Medulla oblongata (tissue), 1 donor: Measurements from ENCODE around the gene KCNK16.

Experiments
- DNase-seq: peaks from one replicate; pipeline ENCODE4 v3.0.0-alpha.2; 2015; ENCODE audit errors: extremely low spot score

Gene KCNK16

DNA sequence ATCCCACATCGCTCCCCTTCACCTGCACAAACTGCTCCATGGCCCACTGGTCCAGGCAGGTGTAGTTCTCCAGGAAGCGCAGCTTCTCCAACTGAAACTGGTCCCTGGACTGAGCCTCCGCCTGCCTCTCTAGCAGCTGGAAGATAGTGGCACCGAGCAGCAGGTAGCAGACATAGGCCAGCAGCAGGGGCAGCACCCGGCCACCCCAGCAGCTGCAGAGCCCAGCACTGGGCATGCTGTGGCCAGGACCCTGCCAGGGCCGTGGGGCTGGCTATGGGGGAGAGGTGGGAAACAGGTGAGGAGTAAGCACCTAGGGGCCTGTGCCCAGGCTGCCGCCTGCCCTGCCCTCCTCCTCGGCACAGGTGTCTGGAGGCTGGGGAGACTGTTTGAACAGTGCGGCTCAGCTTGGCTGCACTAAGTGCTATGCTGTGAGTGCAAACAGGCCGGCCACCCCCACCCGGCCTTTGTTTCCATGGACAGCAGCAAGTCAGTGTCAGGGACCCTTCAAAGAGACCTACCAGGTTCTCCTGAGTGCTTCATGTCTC is at the start of gene KCNK16:
KCNK16 (minus strand) TSS at position 397 of the 545 bp plus-strand sequence; CDS start at position 235, 162 bp downstream.
- DNase-seq: no peak

- no peak for DNase-seq
These were observed 47.9 kb upstream of the KCNK16 start for GRCh38 chr6:39370390-39370789.

DNA sequence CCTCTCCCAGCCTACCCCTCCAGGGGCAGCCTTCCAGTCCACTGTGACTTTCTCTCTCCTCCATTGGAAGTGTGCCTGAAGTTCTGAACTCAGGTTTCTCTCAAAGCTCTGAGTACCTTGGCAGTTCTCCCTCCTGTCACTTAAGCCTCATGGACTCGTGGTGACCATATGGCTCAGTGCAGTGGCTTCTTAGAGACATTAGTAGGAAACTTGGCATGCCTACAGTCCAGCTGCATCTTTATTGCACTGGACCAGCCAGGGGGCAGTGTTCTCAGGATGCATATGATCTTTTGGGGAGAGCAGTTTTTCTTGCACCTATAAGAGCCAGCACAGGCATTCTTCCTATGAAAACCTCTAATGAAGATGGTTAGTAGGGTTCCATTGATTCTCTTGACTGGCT is 47.5 kb upstream of the KCNK16 start:
- DNase-seq: peak; percentile 26

DNA sequence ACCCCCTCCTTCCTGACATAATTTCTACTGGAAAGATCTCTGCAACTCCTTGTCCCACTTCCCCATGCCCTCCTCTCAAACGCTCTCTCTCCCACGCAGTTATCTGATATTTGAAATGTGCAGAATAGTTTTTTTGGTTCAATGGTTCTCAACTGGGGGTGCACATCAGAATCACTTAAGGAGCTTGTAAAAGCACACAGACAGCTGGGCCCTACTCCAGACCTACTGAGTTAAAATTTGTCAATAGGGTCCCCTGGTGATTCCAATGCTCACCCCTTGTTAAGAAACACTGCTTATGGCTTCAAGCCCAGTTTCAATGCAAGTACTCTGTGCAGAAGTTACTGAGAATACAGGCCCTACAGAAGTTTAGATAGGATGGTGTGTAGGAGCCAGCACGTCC is 45.2 kb upstream of the KCNK16 start:
- DNase-seq: peak; percentile 7

GRCh38 chr6:39366931-39367618 is 44.6 kb upstream of the KCNK16 start:
- peak; percentile 91 for DNase-seq

GRCh38 chr6:39365281-39366074 is 43.0 kb upstream of the KCNK16 start:
- no peak for DNase-seq

DNA sequence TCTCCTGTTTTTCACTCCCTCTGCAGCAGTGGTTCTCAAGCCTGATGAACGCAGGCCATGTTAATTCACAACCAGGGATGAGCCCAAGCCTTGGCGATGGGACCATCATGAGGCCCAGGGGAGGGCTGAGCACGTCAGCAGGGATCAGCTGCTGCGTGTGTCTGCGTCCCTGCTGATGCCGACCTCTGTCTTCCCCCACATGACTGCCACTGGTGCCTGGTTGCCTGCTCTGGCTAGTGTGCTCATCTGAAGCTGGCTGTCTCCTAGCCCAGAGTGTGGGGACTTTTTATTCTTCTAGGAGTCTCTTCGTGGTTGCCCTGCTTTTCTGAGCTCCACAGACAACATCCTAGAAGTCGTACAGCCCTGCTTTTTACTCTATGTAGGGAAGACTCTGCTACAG is 40.8 kb upstream of the KCNK16 start:
- DNase-seq: no peak

GRCh38 chr6:39362487-39362865 is 40.0 kb upstream of the KCNK16 start:
- DNase-seq: peak; percentile 79

- DNase-seq: peak; percentile 90
These were observed 39.4 kb upstream of the KCNK16 start for GRCh38 chr6:39361657-39362486.

- no peak for DNase-seq
These were observed 37.9 kb upstream of the KCNK16 start for GRCh38 chr6:39360378-39360777.

- no peak for DNase-seq
These were observed 35.6 kb upstream of the KCNK16 start for GRCh38 chr6:39357998-39358686.

DNA sequence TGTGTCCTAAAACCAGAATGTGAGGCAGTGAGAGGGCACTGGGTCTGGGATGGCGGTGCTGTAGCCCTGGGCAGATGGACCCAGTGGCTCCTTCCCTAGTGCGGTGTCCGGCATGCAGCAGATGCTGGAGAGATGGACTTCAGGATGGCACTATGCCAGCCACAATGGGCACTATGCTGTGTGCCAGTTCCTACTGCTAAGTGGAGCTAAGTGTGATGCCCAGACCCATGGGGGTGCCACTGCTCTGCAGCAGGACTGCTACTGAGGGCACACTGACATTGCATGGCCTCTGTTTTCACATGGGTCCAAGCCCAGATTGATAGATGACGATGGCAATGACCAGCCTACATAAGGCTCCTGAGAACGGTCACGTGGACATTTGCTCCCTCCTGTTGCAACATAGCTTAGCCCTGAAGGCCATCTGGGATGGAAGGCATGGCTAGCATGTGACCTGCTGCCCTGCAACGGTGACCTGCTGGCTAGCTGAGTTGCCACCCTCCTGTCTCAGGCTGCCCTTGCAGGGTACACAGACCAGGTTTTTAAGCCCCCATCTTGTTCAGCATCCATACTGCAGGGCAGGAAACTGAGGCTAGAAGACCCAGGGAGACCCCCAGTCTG is 31.3 kb upstream of the KCNK16 start:
- DNase-seq: no peak

DNA sequence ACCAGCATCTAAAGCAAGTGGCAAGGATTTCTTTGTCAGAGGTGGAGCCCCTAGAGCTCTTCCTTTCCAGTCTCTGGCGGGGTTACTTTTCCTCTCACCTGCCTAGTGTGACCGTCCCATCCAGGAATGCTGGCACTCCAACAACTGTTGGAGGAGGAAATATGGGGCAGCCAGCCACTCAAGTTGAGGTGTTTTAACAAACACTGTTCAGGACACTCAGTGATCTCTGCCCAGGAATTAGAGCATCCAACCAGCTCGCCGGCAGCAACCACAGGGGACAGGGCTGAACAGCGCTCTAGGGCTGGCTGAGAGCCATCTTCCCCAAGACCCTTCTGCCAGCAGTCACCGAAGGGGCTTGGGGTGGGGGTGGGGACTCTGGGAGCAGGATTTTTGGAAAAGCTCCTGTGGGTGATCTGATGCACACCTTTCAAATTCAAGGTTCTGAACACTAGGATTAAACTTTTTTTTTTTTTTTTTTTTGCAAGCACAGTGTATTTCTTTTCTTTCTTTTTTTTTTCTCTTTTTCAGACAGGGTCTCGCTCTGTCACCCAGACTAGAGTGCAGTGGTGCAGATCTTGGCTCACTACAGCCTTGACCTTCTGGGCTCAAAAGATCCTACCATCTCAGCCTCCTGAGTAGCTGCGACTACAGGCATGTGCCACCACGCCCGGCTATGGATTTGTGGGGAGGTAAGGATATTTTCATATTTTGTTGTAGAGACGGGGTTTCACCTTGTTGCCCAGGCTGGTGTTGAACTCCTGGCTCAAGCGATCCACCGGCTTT is 28.4 kb upstream of the KCNK16 start:
- DNase-seq: no peak

DNA sequence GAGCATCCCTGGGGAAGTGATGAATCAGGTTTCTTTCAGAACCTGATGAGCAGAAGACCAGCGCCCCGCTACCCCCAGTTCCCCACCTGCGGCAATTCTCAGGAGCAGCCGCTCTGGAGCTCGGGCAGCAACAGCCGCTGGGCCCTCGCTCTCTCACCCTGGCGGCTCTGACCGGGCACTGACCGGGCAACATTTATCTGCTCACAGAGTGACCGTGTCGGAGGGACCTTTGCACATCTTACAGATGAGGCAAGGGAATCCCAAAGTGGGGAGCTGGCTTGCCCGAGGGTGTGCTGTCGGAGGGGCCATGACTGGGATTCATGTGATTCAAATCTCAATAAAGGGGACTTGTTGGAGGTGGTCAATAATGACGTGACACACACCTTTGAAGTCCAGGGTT is 26.2 kb upstream of the KCNK16 start:
- DNase-seq: no peak

DNA sequence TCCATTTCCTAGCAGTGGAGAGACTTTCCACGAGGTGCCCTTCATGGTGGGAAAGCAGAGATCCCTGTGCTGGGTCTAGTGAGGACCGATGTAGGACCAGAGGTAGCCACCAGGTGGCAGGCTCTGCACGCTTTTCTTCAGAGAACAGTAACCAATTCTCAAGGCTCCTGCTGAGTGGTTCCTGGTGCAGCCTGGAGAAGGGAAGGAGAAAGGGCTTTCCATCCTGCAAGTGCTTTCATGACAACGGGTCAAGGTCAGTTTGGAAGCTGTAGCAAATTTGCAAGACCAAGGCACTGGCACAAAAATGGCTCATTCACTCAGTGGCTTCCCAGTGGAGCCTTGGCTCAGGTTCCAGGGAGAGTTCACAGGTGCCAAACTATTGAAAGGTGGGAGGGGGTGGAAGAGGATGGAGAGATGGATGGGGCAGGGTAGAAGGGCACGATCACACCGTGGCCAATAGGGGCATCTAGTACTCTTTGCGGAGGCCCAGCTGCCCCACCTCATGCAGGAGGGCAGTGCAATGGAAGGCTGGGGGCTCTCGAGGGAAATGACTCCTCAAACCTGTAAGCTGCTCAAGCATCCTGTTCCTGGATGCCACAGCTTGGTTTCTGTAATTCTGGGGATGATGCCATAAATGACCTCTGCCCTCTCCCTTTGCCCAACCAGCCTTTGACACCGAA is 25.5 kb upstream of the KCNK16 start:
- DNase-seq: peak; percentile 81

DNA sequence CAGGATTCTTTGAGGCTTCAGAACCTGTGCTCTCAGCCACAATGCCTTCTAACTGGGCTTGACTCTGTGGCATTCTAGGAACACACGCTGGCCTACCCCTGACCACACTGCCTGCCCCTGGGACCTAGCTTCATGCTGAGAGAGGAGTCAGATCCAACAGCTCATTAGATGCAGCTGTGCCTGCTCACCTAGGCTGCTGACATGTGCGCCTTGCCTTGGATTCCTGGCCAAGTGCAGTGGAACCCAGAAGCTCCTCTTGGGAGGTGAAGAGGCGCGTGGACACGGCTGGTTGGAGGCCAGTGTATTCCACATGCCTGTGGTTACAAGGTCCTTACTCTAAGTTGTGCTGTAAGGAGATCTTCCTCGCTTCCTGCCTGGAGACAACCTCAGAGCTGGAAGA is 24.7 kb upstream of the KCNK16 start:
- DNase-seq: no peak

- no peak for DNase-seq
These were observed 22.3 kb upstream of the KCNK16 start for GRCh38 chr6:39344821-39345280.

GRCh38 chr6:39343396-39343870 is 20.9 kb upstream of the KCNK16 start:
- no peak for DNase-seq

DNA sequence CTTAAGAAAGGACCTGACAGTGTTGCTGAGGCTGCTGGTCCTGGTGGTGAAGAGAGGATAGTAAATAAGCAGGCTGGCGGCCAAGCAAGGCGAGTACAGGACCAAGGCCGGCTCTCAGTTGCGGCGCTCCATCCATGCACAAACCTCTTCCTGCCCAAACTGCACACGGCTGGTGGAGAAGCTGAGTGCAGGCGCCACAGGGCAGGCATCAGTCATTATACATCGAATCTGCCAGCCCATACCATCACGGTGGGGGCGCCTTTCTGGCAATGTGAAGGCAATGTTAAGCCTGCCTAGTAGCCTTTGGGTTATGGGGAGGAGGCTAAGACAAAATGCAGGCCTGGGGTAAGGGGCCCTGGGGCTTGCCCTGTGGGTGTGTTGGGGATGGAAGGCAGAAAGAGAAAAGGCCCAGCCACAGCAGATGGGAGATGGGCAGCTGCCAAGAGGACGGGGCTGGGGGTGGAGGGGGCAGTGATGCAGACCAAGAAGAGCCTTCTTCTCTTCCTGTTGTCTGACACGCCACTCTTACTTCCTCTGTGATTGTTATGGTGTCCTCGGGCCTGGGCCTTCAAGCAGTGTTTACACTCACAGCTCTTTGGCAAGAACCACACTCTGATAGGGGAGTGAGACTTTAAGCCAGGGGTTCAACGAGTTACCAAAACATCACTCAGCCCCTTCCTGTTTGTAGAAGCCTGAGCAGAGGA is 20.3 kb upstream of the KCNK16 start:
- peak; percentile 41 for DNase-seq
